ENCODE measurements around the gene UNG.
"Not testable (repeated sequence)": the region's sequence is repeated elsewhere in the genome, so short reads cannot be mapped to it uniquely, and the experiment has no call there.

UNG gene

GRCh38 chr12:109121346-109121880 is 24.0 kb downstream of the UNG start:
- DNase-seq (ENCODE audit: low spot score): no peak

GRCh38 chr12:109124878-109125648 is 27.7 kb downstream of the UNG start:
- DNase-seq (ENCODE audit: low spot score): no peak

- DNase-seq (ENCODE audit: low spot score): no peak
These were observed 28.4 kb downstream of the UNG start for GRCh38 chr12:109125791-109126190.

- DNase-seq (ENCODE audit: low spot score): no peak
These were observed 29.4 kb downstream of the UNG start for GRCh38 chr12:109126784-109127183.

- DNase-seq (ENCODE audit: low spot score): no peak
These were observed 30.3 kb downstream of the UNG start for GRCh38 chr12:109127533-109128242.

- no peak for DNase-seq (ENCODE audit: low spot score)
These were observed 33.1 kb downstream of the UNG start for GRCh38 chr12:109130297-109131153.

GRCh38 chr12:109131154-109132050 is 34.0 kb downstream of the UNG start:
- no peak for DNase-seq (ENCODE audit: low spot score)

GRCh38 chr12:109134186-109134917 is 37.0 kb downstream of the UNG start:
- DNase-seq (ENCODE audit: low spot score): peak; percentile 53

- DNase-seq (ENCODE audit: low spot score): no peak
These were observed 39.7 kb downstream of the UNG start for GRCh38 chr12:109137055-109137454.

GRCh38 chr12:109139360-109139759 is 42.0 kb downstream of the UNG start:
- DNase-seq (ENCODE audit: low spot score): no peak

- no peak for DNase-seq (ENCODE audit: low spot score)
These were observed 42.4 kb downstream of the UNG start for GRCh38 chr12:109139791-109140190.

GRCh38 chr12:109140560-109140959 is 43.2 kb downstream of the UNG start:
- DNase-seq (ENCODE audit: low spot score): no peak

GRCh38 chr12:109144224-109144623 is 46.8 kb downstream of the UNG start:
- DNase-seq (ENCODE audit: low spot score): no peak

GRCh38 chr12:109147126-109147525 is 49.7 kb downstream of the UNG start:
- DNase-seq (ENCODE audit: low spot score): not testable (repeated sequence)

GRCh38 chr12:109147954-109148353 is 50.6 kb downstream of the UNG start:
- DNase-seq (ENCODE audit: low spot score): no peak

GRCh38 chr12:109150124-109150640 is 52.8 kb downstream of the UNG start:
- no peak for DNase-seq (ENCODE audit: low spot score)

- DNase-seq (ENCODE audit: low spot score): no peak
These were observed 54.1 kb downstream of the UNG start for GRCh38 chr12:109151457-109151856.

- DNase-seq (ENCODE audit: low spot score): peak; percentile 53
These were observed 56.5 kb downstream of the UNG start for GRCh38 chr12:109153821-109154441.
